Ramos (cell line): ENCODE measurements around the gene SPAG16.

Experiments used
- in situ Hi-C: fragments of 300-500 bp; cut with MboI; formaldehyde crosslinking; loops from one replicate; pipeline ENCODE4 v1.14.3; 2022; ENCODE audit warnings: low sequenced_read_pairs; ENCODE audit not compliant: unreplicated experiment

SPAG16 gene

DNA sequence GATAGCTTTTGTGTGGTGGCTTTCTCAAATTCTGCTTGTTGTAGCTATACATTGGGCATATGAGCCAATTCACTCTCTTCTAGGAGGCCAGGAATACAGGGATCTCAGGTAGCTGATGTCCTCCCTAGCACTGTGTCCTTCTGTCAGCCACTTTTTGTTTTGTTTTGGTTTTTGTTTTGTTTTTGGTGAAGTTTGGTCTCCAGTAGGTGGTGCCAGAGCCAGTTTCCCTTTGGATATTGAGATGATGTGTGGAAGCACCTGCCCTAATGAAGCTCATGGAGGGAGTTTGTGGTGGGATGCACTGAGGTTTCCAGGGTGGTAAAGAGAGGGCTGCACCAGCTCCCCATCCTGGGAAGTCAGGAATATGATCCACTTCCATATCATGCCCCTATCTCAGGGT is 1026.1 kb downstream of the SPAG16 start:
- in situ Hi-C loops = no loop called here

DNA sequence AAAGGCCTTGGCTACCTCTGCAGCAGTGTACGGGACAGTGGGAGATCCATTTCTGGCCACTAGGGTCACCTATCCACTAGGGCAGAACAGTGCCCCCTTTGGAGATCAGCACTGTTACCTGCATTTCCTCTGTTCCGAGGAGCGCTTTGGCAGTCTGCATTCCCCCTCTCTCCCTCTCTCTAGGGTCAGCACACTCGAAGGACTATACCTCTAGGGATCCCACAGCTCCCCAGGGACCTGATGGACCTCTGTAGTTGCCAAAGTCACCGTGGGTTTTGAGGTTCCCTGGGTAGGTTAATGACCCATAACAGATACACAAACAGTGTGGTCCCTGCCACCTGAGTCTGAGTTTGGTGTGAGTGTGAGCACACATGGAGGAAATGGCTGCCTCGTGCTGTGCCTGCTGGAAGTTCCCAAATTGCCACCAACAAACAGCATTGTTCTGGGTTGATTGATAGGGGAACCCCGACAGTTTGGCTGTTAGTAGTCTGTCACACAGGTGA is 1026.8 kb downstream of the SPAG16 start:
- in situ Hi-C loops = no loop called here

DNA sequence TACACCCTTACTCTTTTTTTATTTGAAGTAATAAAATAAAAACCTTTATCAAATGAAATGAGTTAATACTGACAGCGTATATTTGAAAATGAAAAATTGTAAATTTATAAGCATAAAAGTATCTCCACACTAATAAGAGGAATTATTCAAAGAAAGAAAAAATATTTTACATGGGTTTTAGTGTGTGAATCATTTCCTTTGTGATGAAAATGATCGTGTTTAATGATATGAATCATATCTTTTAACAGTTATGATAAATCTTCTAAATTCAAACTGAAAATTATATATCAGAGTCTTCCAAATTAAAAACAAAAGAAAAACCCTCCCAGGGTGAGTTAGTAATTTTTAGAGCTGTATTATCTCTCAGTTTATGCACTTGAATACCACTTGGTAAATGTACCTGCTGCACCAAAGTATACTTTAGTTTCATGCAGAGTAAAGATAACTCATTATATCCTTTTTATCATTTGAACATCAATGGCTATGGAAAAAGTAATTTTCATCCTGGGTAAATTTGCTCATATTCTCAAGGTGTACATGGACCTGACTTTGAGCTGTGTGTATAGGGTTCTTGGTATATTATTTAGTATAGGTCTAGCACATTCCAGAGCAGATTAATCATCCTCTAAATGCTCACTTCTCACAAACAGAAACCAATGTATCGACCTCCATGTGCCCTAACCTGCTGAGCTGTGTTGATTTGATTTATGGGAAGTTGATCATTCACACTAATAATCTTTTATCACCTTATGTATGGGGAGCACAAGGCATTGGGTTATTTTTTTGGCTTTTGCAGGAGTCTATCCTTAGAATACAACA is 1027.9 kb downstream of the SPAG16 start:
- in situ Hi-C loops = no loop called here

DNA sequence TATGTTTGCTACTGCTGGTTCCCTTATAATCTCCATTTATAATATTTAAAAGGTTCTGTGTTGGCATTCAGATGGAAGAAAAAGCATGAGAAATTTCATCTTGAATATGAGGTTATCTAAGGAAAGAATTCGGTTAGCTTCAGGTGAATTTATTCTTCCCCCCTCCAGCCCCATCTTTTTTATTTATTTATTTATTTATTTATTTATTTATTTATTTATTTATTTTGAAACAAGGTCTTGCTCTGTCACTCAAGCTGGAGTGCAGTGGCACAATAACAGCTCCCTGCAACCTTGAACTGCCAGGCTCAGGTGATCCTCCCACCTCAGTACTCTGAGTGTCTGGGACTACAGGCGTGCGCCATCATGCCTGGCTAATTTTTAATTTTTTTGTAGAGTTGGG is 1031.1 kb downstream of the SPAG16 start:
- in situ Hi-C loops = no loop called here

DNA sequence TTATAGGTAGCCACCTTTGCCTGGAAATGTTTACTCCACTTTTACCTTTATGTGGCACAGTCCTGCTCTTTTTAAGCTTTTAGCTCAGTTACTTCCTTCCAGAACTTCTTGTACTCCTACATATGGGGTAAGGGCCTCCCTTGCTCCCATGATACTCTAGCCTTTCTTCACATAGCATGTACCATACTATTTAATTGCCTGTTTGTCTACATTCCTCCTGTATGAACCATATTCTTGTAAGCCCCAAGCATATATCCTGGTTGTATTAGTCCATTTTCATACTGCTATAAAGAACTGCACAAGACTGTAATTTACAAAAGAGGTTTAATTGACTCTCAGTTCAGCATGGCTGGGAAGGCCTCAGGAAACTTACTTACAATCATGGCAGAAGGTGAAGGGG is 1035.9 kb downstream of the SPAG16 start:
- in situ Hi-C loops = no loop called here

DNA sequence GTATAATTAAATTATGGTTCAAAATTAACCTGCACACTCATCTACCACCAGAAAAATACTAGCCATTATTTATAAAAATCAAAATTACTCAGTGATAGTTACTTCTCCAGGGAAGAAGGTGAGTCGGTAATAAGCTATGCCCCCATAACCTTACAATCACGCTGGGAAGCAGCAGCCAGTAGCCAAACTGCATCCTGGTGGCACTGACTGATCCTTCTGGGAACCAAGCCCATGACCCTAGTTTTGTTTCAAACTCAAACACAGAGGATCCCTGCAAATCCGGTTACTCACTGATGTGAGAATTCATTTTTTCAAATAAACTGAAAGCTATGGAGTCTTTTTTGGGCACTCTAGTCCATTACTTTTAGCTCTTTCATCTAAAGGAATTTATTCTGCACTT is 1038.4 kb downstream of the SPAG16 start:
- in situ Hi-C loops = no loop called here

DNA sequence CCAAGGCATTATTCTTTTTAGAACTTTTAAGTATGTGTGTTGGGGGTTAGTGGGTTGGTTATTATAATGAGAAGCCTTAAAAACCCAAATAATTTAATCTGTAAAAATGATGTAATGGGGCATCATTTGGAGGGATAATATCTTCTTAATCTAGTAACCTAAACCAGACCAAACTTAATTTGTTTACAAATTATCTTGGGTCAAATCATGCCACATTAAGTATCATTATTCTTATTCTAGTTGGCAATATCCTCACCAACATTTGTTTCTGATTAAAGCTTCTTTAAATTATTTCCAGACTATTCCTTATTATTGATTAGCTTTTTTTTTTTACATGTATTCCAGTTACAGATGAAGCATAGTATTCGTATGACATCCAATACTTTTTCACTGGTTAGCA is 1041.1 kb downstream of the SPAG16 start:
- in situ Hi-C loops = no loop called here

DNA sequence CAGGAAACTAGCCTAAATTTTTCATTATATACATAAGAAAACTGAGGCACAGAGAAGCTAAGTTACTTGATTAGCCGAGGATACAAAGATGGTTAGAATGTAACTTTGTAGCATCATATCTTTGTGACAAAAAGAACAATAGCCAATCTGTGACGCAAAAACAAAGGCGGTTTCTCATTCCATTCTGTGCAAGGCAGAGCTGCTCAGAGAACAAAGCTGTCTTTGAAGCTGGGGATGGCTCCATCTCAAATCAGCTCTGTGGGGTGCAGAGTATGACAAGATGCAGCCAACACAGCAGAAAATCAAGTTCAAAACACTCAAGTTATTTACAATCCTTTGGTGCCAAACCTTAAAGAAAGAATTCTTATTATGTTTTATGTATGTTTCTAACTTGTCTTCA is 1044.7 kb downstream of the SPAG16 start:
- in situ Hi-C loops = no loop called here

DNA sequence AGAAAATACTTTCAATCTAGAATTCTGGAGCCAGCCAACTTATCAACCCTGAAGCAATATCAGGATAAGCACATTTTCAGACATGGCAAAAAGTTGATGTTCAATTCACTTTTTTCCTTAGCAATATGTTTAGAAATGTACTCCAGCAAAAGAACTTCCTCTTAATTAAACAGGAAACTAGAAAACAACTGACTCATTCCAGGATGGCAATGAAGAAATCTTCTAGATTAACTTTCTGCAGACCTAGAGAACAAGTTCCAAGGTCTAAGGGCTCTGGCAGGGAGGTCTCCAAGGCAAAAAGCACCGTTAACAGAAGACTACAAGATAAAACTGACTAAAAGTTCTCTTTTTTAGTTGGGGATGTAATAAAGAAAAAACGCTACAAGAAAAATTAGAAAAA is 1057.4 kb downstream of the SPAG16 start:
- in situ Hi-C loops = no loop called here

DNA sequence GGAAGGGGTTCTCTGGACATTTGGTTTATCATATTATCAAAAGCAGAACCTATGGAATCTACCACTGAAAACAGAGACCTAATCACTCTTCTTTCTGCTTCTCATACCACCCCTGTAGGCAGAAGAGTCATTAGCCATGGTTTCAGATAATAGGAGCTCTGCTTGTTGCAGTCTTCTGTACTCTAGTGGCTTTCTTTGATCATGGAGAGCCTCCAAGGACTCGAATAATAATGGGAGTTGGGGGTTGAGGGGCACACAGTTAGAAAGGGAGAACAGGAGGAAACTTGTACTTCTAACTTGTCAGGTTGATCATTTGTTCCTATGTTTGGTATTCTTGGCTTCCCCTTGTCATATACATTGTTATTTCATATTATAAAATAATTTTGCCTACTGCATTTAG is 1074.2 kb downstream of the SPAG16 start:
- in situ Hi-C loops = no loop called here

DNA sequence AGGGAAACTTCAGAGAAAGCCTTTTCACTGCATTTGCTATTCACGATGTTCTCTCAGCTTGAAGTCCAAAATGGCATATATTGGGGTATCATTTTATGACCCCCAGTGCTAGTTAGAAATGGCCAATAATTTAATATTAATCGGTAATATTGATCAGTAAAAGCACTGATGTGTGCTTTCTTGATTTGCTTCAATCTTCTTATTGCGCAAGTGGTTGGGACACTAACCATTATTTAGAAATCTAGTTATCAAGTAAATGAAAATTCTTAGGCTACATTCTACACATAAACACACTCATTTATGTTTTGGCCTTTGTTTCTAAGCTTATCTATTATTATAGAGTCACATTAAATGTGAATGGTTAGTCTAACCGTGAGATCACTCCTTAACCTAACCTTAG is 1076.9 kb downstream of the SPAG16 start:
- in situ Hi-C loops = no loop called here

DNA sequence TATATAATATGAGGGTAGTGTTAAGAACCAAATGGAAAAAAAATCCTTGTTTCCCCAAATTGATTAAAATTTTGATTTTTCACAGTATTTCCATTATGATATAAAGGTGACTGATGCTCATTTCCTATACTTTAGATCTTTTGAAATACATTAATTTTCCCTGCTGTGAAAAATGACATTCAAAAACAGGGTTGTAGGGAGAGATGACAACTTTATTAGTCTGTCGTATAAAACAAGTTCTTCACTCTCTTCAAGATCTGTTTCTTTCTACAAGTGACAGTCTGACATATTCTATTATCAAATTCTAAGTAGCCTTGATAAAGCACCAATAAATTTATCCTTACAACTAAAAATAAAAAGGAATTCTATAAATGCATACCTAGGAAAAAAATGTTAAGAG is 1081.3 kb downstream of the SPAG16 start:
- in situ Hi-C loops = no loop called here

DNA sequence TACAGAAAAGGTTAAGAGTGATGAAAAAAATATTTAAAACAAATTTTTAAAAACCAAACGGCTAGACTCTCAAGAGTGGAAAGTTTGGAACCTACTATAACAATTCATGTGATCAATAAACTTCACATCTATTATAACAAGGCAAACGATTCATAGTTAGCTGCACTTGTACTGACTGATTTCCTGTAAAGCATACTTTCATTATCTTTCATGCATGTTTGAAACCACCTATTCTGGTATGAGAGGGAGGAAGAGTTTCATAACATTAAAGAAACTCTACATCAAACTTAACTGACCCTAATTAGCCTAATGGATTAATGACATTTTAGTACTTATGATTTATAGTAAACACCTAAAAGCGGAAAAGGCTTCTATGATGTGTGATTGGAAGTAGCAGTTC is 1082.9 kb downstream of the SPAG16 start:
- in situ Hi-C loops = no loop called here

DNA sequence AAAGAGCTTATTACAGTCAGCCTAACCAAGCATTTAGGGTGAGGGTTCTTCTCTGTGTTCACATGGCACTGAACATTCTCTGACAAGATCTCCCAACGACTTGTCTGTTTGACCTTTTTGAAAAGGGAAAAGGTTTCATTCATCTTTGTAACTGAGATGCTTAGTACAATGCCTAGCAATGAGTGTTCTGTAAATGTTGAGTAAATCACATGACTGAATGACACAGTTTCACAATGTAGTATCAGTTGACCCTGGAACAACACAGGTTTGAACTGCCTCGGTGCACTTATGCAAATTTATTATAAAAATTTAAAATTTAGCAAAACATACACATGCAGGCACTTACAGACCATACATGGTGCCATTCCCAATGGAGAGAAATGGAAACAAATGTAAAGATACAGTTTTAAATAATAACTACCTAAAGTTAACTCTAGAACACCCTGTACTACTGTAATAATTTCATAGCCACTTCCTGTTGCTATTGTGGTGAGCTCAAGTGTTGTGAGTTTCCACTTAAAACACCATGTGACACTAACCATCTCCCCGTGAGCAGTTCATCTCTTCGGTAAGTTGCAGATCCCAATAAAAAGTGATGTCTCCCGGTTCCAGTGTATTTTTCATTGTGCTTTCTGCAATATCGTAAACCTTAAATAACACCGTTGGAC is 1092.5 kb downstream of the SPAG16 start:
- in situ Hi-C loops = no loop called here

DNA sequence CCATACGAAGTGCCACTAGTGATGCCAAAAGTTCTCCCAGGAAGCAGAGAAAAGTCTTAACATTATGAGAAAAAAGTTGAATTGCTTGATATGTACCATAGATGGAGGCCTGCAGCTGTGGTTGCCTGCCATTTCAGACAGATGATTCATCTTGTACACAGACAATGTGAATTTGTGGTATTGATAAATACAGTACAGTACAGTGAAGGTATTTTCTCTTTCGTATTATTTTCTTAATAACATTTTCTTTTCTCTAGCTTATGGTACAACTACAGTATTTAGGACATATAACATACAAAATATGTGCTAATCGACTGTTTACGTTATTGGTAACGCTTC is 1093.0 kb downstream of the SPAG16 start:
- in situ Hi-C loops = no loop called here

DNA sequence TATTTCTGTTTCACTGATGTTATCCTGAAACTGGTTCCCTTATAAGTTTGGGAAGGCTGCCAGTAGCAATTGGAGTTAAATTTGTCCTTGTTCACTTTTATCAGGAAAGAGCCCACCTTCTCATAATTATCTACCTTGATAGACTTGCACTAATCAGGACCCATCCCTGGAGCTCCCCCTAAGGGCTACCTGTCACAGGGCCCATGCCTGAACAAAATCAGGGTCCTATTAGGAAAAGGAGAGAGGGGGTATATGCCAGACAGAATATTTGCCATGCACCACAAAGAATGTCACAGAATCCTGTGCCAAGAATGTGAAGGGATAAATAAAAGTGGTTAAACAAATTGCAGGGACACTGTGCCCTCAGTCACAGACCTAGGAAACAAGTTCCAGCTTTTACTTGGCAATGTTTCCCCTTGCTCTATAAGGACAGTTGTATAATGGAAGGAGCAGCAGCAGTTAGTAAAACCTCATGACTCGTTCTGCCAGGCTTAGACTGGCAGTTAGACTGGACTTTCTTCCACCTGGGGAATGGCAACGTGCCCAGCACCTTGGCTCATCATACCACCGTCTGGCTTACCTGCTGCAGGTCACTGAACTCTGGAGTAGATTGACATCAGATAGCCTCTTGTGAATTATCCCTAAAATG is 1094.3 kb downstream of the SPAG16 start:
- in situ Hi-C loops = no loop called here

DNA sequence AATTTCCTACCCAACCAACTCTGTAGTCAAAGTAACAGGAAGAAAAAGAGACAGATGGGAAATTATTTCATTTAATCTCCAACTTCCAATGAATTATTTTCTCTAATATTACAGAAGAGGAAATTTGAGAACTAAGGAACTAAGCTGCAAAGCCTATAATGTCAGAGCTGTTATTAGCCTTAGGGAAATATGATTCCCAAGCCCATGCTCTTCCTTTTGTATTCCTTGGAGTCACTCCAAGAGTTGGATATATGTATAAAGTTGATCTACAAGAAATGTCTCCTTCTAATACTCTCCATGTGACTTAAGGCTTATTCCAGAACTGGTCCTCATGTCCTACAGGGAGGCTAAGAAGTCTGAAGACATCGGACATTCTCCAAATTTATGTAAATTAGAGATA is 1095.0 kb downstream of the SPAG16 start:
- in situ Hi-C loops = no loop called here

DNA sequence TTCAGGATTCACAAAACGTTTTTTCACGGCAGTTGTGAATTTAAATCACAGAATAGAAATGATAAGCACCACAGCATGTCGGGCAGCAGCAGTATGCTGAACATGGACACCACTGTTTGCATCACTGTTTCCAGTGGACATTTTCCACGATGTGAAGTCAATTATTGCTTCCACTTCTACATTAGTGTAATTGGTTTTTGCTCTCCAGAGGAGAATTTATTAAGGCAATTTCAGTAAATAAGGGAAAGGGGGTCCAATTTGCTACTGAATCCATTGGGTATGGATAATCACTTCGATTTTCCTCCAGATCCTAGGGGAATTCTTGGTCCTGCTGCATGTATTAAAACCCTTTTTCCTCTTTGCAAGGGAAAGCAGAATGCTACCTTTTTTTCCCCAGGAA is 1096.4 kb downstream of the SPAG16 start:
- in situ Hi-C loops = no loop called here

DNA sequence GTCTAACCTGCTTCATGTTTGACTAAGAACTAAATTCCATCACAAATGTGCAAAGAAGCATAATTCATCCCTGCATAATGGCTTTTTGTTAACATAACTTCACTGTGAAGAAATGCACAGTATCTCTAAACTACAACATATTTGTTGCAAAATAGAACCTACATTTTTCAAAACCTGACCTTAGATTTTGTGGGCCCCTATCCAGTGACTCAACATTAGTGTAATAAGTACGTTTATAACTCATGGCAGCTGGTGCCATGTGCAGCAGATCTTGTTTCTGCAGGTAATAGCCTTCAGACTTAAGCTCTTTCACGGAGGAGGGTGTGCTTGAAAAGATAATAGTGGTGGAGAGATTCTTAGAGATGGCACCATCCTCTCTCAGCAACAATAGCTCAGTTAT is 1098.0 kb downstream of the SPAG16 start:
- in situ Hi-C loops = no loop called here

DNA sequence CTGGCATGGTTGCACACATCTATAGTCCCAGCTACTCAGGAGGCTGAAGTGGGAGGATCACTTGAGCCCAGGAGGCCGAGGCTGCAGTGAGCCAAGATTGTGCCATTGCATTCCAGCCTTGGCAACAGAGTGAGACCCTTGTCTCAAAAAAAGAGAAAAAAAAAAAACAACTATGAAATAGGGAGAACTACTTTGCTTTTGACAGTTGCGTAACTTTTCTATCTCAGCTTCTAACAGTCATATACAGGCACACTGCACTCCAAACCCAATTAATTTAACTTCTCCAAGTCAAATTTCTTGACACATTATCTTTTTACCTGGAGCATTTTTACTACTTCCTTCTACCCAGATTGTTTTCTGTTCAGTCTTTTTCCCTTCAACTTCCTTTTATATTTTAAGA is 1102.5 kb downstream of the SPAG16 start:
- in situ Hi-C loops = no loop called here

DNA sequence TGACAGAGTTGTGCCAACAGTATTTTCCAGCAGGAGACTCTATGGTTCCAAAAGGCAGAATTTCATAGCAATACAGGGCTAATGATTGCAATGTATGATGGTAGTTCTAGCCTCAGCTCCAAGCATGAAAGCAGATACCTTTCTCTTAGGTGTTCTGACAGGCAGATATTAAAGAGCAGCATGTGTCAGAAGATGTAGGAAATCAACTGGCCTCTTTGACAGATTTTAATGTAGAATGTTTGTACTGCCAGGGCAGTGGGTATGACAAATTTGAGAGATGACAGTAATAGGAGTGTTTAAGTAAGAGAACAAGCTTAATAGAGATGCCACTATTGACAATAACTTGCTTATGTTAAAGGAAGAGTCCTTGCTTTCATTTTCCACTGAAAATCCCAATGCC is 1105.1 kb downstream of the SPAG16 start:
- in situ Hi-C loops = no loop called here
